OCI-LY1 (cell line): Measurements from ENCODE around the gene LRIT2.

ENCODE experiments used
- H2AFZ ChIP-seq: fragments of 200-600 bp; sonication (generic), shearing (Covaris generic); 2 replicates; pipeline ENCODE4 v1.6.0; 2014; ENCODE audit warnings: antibody characterized with exemption, mild to moderate bottlenecking, low read length
- H3F3A ChIP-seq: fragments of 200-600 bp; sonication (generic), shearing (Covaris generic); 2 replicates; pipeline ENCODE4 v1.6.0; 2014; ENCODE audit warnings: mild to moderate bottlenecking, antibody characterized with exemption, low read length, moderate library complexity; ENCODE audit not compliant: insufficient read depth
- H3K27ac ChIP-seq: fragments of 200-600 bp; sonication (generic); 2 replicates; pipeline ENCODE4 v1.5.1; 2014; ENCODE audit warnings: low read length, mixed run types, mild to moderate bottlenecking, low read depth; ENCODE audit not compliant: poor library complexity, severe bottlenecking
- H3K27me3 ChIP-seq: fragments of 200-600 bp; sonication (generic); 2 replicates; pipeline ENCODE4 v1.6.0; 2014; ENCODE audit warnings: antibody characterized with exemption, mild to moderate bottlenecking, low read length, moderate library complexity; ENCODE audit not compliant: insufficient read depth
- H3K36me3 ChIP-seq: fragments of 200-600 bp; sonication (generic); 2 replicates; pipeline ENCODE4 v1.6.1; 2014; ENCODE audit warnings: mild to moderate bottlenecking, antibody characterized with exemption, low read length, moderate library complexity, mixed read lengths; ENCODE audit not compliant: insufficient read depth
- H3K4me1 ChIP-seq: fragments of 200-600 bp; sonication (generic); 2 replicates; pipeline ENCODE4 v1.5.1; 2014; ENCODE audit warnings: mild to moderate bottlenecking, low read length, moderate library complexity; ENCODE audit not compliant: insufficient read depth, severe bottlenecking
- H3K4me2 ChIP-seq: fragments of 200-600 bp; sonication (generic), shearing (Covaris generic); 2 replicates; pipeline ENCODE4 v1.6.1; 2014; ENCODE audit warnings: low read length
- H3K4me3 ChIP-seq: fragments of 200-600 bp; sonication (generic); 2 replicates; pipeline ENCODE4 v1.5.1; 2014; ENCODE audit warnings: low read length, low read depth, mild to moderate bottlenecking, mixed read lengths; ENCODE audit not compliant: poor library complexity, severe bottlenecking
- H3K79me2 ChIP-seq: fragments of 200-600 bp; shearing (Covaris generic); 2 replicates; pipeline ENCODE4 v1.6.1; 2016; ENCODE audit warnings: mixed run types, low read length, mixed read lengths; ENCODE audit not compliant: insufficient read depth
- H3K9ac ChIP-seq: fragments of 200-600 bp; sonication (generic), shearing (Covaris generic); 2 replicates; pipeline ENCODE4 v1.6.1; 2014; ENCODE audit warnings: mild to moderate bottlenecking, low read length, mixed read lengths
- H3K9me2 ChIP-seq: fragments of 200-600 bp; sonication (generic), shearing (Covaris generic); 2 replicates; pipeline ENCODE4 v1.6.1; 2014; ENCODE audit warnings: low read depth, mild to moderate bottlenecking, low read length, mixed read lengths
- H3K9me3 ChIP-seq: fragments of 200-600 bp; shearing (Covaris generic); 2 replicates; pipeline ENCODE4 v1.6.1; 2014; ENCODE audit warnings: low read length, mixed read lengths
- H4K20me1 ChIP-seq: fragments of 200-600 bp; sonication (generic), shearing (Covaris generic); 2 replicates; pipeline ENCODE4 v1.6.0; 2016; ENCODE audit warnings: mild to moderate bottlenecking, low read length; ENCODE audit not compliant: insufficient read depth
- EZH2 ChIP-seq: fragments of 200-600 bp; sonication (generic), shearing (Covaris generic); IDR thresholded peaks from 2 replicates; pipeline ENCODE4 v1.8.0; 2017; ENCODE audit warnings: borderline replicate concordance, mixed run types, mild to moderate bottlenecking, antibody characterized with exemption, low read length, moderate library complexity, mixed read lengths
- TF ChIP-seq, protein P1 (sequence below): fragments of 200-600 bp; sonication (generic), shearing (Covaris generic); IDR thresholded peaks from 2 replicates; pipeline ENCODE4 v1.5.1; 2017; ENCODE audit warnings: mild to moderate bottlenecking, antibody characterized with exemption, low read length, moderate library complexity, mixed read lengths

Gene LRIT2

DNA sequence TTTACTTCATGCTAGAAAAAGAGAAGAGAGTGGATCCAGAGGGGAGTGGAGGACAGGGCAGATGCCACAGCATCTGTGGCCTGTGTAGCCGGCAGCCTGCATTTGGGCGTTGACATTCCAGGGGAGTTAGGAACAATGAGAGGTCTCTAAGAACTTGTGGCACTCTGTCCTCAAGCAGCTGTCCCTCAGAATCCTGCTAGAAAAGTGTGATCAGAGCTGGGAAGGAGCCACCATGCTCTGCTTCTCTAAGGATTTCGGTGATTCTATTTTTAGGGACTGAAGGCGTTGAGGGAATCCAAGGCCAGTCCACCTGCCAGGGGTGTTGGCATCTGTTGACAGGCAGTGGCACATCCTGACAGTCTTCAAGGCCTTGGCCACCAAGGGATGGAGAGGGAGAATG lies 7.6 kb downstream of the LRIT2 start:
- Histone ChIP-seq H3K27me3 (peaks cover 8% of the 10 kb centered on the region; the same call in 1 of the 2 replicates), H3K27ac (no peak overlapping the region), H3K4me3 (no peak overlapping the region), H3K4me1 (no peaks in the 10 kb centered on the region), H4K20me1 (no peaks in the 10 kb centered on the region), H3F3A (no peaks in the 10 kb centered on the region), H2AFZ (no peak overlapping the region), H3K4me2 (no peak overlapping the region), H3K9me2 (no peaks in the 10 kb centered on the region), H3K79me2 (no peaks in the 10 kb centered on the region), H3K9me3 (no peaks in the 10 kb centered on the region), H3K36me3 (no peaks in the 10 kb centered on the region; the same call in 1 of the 2 replicates), H3K9ac (no peak overlapping the region)
- TF ChIP-seq, protein P1, sequence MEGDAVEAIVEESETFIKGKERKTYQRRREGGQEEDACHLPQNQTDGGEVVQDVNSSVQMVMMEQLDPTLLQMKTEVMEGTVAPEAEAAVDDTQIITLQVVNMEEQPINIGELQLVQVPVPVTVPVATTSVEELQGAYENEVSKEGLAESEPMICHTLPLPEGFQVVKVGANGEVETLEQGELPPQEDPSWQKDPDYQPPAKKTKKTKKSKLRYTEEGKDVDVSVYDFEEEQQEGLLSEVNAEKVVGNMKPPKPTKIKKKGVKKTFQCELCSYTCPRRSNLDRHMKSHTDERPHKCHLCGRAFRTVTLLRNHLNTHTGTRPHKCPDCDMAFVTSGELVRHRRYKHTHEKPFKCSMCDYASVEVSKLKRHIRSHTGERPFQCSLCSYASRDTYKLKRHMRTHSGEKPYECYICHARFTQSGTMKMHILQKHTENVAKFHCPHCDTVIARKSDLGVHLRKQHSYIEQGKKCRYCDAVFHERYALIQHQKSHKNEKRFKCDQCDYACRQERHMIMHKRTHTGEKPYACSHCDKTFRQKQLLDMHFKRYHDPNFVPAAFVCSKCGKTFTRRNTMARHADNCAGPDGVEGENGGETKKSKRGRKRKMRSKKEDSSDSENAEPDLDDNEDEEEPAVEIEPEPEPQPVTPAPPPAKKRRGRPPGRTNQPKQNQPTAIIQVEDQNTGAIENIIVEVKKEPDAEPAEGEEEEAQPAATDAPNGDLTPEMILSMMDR = no peak

DNA sequence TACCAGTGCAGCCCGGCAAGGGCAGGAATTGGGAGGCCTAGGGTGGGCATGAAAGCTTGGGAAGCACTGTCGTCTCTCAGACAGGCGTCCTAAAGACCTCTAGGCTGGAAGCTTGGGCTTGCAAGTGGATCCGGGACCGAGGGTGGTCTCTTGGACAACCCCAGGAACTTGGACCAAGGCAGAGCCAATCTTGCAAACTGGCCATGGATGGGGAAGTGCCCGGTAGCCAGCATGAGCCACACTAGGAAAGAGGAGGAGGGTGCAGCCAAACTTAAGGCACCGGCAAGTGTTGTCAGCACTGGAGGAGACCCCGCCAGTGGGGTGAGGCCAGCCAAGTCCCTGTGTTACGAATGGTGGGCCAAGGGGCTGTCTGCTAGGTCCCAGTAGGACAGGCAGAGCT lies 8.5 kb downstream of the LRIT2 start:
- Histone ChIP-seq H3K9me2 (no peaks in the 10 kb centered on the region), H2AFZ (no peak overlapping the region), H3K79me2 (no peaks in the 10 kb centered on the region), H3K27me3 (peaks cover 8% of the 10 kb centered on the region; the same call in 1 of the 2 replicates), H3K9me3 (no peaks in the 10 kb centered on the region), H3K36me3 (no peaks in the 10 kb centered on the region; the same call in 1 of the 2 replicates), H3K9ac (no peak overlapping the region), H3F3A (no peaks in the 10 kb centered on the region), H3K4me1 (no peaks in the 10 kb centered on the region), H3K4me3 (no peak overlapping the region), H3K4me2 (no peak overlapping the region), H4K20me1 (no peaks in the 10 kb centered on the region), H3K27ac (no peak overlapping the region)
- no peak for TF ChIP-seq EZH2
- TF ChIP-seq, protein P1 = no peak

DNA sequence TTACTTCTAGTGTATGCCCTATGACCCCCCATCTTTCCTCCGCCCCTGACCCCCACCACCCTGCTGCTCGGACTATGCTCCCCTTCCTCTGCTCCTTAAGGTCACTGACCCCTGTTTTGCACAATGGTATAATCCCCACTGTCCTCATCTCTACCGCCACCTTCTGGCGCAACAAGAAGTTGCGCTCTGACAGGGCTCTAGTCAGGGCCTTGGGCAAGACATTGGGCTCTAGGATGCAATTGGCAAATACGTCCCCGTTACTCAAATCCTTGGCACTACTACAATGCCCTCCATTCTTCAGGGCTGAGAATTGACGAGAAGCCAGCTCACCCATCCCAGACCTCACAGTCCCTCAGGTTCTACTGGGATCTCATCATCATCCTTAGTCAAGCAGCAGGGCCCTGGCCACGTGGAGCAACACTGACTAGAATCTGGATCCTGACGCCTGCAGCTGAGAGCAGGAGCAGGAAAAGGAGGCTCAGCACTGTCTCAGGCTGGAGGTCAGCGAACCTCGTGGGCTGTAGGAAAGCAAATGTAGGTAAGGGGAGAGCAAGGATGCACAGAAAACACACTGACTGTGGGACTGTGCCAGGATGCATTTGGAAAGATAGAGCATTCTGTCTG lies 10.6 kb downstream of the LRIT2 start:
- Histone ChIP-seq H3K36me3 (no peaks in the 10 kb centered on the region; the same call in 1 of the 2 replicates), H3K9me3 (no peaks in the 10 kb centered on the region), H3K4me3 (peak overlapping the region; percentile 11), H2AFZ (no peak overlapping the region), H3K27ac (no peak overlapping the region), H3K9ac (no peak overlapping the region), H3K4me2 (peak overlapping the region; percentile 40; the same call in 1 of the 2 replicates), H3F3A (no peaks in the 10 kb centered on the region), H4K20me1 (no peaks in the 10 kb centered on the region), H3K27me3 (peaks cover 8% of the 10 kb centered on the region; the same call in 1 of the 2 replicates), H3K9me2 (no peaks in the 10 kb centered on the region), H3K4me1 (no peaks in the 10 kb centered on the region), H3K79me2 (no peaks in the 10 kb centered on the region)
- TF ChIP-seq EZH2 = no peak
- TF ChIP-seq, protein P1 = peak; percentile 75
